Body of pancreas (tissue), 4 donors: ENCODE measurements around the gene TARM1. TPM values are rescaled to one million over a fixed set of nuclear protein-coding genes. Genes with fewer than 3 reads are reported as not detected.
"Not testable (repeated sequence)": the region's sequence is repeated elsewhere in the genome, so short reads cannot be mapped to it uniquely, and the experiment has no call there.

ENCODE experiments used
- ATAC-seq: fragments of 150-250 bp; one replicate; pipeline ENCODE4 v1.9.1; 2016
- DNase-seq, 4 donors: peaks; one replicate each; pipeline ENCODE4 v3.0.0-alpha.2; 2019
- H3K27ac ChIP-seq, 4 donors: fragments of 200-600 bp; sonication (generic); 1 replicate in 3 of 4; 2 replicates in 1 of 4; pipeline versions ENCODE4 v1.5.1 to v1.6.1; 2016 to 2019; ENCODE audit warnings: mild to moderate bottlenecking in 1 of 4, mixed read lengths in 1 of 4, moderate library complexity in 1 of 4
- H3K27me3 ChIP-seq, 2 donors: fragments of 200-600 bp; sonication (generic); one replicate each; pipeline ENCODE4 v1.6.0; 2016; ENCODE audit warnings: mild to moderate bottlenecking in 1 of 2
- H3K36me3 ChIP-seq, 2 donors: fragments of 200-600 bp; sonication (generic); replicated peaks in 1 of 2; 2 replicates each; pipeline ENCODE4 v1.5.1; 2016; ENCODE audit warnings: low read depth in 2 of 2; ENCODE audit not compliant: insufficient read depth in 1 of 2
- H3K4me1 ChIP-seq: fragments of 200-600 bp; sonication (generic); one replicate; pipeline ENCODE4 v1.6.0; 2016
- H3K4me3 ChIP-seq, 2 donors: fragments of 200-600 bp; sonication (generic); 1 replicate in 1 of 2; 2 replicates in 1 of 2; pipeline ENCODE4 v1.5.1; 2016 to 2019
- H3K9me3 ChIP-seq, 3 donors: fragments of 200-600 bp; sonication (generic); 1 replicate in 2 of 3; 2 replicates in 1 of 3; pipeline ENCODE4 v1.5.1; 2016
- POLR2A ChIP-seq, 3 donors: fragments of 450-650 bp; IDR thresholded peaks; one replicate each; pipeline ENCODE4 v1.6.1; 2016; ENCODE audit warnings: antibody characterized with exemption in 3 of 3, mild to moderate bottlenecking in 2 of 3
- WGBS, 2 donors: methylation state at CpG; one replicate each; pipeline ENCODE4 v1.1.5; 2017; 5-methylcytosine and 5-hydroxymethylcytosine counted together
- intact Hi-C: fragments of 100-400 bp; cut with DNase I; formaldehyde crosslinking; loops from one replicate; pipeline ENCODE4 v1.15.1; 2023
- total RNA-seq, 2 donors: library from RNA; depleted of rRNA; stranded (reverse); fragments of >200 nt; gene quantifications; one replicate each; pipeline ENCODE4 v1.1.0, GENCODE V29; 2016
- TF ChIP-seq, protein P1 (sequence below), 7 experiments: fragments of 450-650 bp in 4 of 7; fragments of 200-600 bp in 3 of 7; sonication (generic) in 3 of 7; IDR thresholded peaks; one replicate each; pipeline ENCODE4 v1.5.1; 2016 to 2019; ENCODE audit warnings: antibody characterized with exemption in 7 of 7

Gene TARM1
- total RNA-seq, 2 donors from 2014 or later, result not detected

DNA sequence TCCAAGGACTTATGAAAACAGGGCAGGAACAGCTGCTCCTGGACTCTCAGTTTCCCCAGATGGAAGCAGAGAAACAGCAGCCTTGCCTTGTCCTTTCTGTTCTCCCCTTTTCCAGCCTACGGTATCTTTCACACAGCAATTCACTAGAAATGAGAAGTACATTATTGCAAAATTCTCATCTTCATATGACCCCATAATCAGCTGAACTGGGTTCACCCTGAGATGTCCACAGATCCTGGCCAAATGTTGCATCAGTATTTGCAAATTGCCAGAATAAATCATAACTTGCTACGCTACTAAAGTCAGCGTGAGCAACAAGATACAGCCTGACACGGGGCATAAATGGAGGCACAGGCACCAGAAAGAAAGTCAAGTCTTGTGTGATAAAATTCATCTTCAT is 33.5 kb downstream of the TARM1 start:
- Histone ChIP-seq H3K4me3 (no peak overlapping the region), H3K27ac (no peak overlapping the region), H3K4me1 (no peaks in the 10 kb centered on the region), H3K27me3 (no peaks in the 10 kb centered on the region), H3K36me3 (no peaks in the 10 kb centered on the region), H3K9me3 (no peaks in the 10 kb centered on the region)
- intact Hi-C loops, result no loop called here
- DNase-seq, result peak in 1 of 4 donors; percentile 14
- no peak for ATAC-seq
- no peak for TF ChIP-seq POLR2A (IDR thresholded peaks at IDR 0.05)
- TF ChIP-seq, protein P1, sequence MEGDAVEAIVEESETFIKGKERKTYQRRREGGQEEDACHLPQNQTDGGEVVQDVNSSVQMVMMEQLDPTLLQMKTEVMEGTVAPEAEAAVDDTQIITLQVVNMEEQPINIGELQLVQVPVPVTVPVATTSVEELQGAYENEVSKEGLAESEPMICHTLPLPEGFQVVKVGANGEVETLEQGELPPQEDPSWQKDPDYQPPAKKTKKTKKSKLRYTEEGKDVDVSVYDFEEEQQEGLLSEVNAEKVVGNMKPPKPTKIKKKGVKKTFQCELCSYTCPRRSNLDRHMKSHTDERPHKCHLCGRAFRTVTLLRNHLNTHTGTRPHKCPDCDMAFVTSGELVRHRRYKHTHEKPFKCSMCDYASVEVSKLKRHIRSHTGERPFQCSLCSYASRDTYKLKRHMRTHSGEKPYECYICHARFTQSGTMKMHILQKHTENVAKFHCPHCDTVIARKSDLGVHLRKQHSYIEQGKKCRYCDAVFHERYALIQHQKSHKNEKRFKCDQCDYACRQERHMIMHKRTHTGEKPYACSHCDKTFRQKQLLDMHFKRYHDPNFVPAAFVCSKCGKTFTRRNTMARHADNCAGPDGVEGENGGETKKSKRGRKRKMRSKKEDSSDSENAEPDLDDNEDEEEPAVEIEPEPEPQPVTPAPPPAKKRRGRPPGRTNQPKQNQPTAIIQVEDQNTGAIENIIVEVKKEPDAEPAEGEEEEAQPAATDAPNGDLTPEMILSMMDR (IDR thresholded peaks at IDR 0.05), result no peak
- WGBS, 2 donors, result 53 to 54% methylated on average over 4 of the region's 4 CpGs

DNA sequence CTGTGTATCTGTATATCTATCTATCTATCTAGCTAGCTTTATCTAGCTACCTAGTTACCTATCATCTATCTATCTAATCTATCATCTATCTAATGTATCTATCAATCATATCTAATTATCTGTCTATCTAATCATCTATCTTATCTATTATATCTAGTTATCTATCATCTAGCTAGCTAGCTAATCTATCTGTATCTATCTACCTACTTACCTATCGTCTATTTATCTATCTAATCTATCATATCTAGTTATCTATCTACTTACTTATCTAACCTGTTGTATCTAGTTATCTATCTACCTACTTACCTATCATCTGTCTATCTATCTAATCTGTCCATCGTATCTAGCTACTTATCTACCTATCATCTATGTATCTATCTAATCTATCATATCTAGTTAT is 35.4 kb downstream of the TARM1 start:
- WGBS, 2 donors, result 35 to 40% methylated on average over 2 of the region's 2 CpGs
- ATAC-seq (no peak), DNase-seq (no peak)
- intact Hi-C loops, result no loop called here
- Histone ChIP-seq H3K36me3 (no peaks in the 10 kb centered on the region), H3K4me1 (no peaks in the 10 kb centered on the region), H3K9me3 (no peaks in the 10 kb centered on the region), H3K27ac (no peak overlapping the region), H3K4me3 (no peak overlapping the region), H3K27me3 (no peaks in the 10 kb centered on the region)
- TF ChIP-seq, protein P1 (IDR thresholded peaks at IDR 0.05), result no peak
- TF ChIP-seq POLR2A (IDR thresholded peaks at IDR 0.05), result no peak

DNA sequence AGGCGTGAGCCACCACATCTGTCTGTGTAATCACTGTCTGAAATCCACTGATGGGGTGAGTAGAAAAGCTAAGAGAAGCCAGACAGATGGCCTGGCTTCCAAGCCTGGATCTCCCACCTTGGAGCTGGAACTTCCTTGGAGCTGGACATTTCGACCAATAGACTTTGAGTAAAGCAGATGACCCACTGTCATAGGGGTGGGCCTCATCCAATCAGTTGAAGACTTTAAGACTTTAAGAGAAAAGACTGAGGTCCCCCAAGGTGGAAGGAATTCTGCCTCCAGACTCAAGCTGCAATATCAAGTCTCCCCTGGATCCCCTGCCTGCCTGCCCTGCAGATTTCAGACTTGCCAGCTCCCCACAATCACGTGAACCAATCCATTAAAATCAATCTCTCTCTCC is 38.2 kb downstream of the TARM1 start:
- H3K27me3 ChIP-seq, result no peaks in the 10 kb centered on the region
- DNase-seq (no peak), ATAC-seq (no peak)
- no peak overlapping the region for H3K27ac ChIP-seq
- H3K36me3 ChIP-seq, result no peaks in the 10 kb centered on the region
- H3K9me3 ChIP-seq, result no peaks in the 10 kb centered on the region
- intact Hi-C loops, result no loop called here
- no peak overlapping the region for H3K4me3 ChIP-seq
- no peaks in the 10 kb centered on the region for H3K4me1 ChIP-seq
- TF ChIP-seq, protein P1 (IDR thresholded peaks at IDR 0.05), result no peak
- TF ChIP-seq POLR2A (IDR thresholded peaks at IDR 0.05), result no peak
- WGBS, 2 donors, result 52 to 67% methylated on average over 3 of the region's 3 CpGs

DNA sequence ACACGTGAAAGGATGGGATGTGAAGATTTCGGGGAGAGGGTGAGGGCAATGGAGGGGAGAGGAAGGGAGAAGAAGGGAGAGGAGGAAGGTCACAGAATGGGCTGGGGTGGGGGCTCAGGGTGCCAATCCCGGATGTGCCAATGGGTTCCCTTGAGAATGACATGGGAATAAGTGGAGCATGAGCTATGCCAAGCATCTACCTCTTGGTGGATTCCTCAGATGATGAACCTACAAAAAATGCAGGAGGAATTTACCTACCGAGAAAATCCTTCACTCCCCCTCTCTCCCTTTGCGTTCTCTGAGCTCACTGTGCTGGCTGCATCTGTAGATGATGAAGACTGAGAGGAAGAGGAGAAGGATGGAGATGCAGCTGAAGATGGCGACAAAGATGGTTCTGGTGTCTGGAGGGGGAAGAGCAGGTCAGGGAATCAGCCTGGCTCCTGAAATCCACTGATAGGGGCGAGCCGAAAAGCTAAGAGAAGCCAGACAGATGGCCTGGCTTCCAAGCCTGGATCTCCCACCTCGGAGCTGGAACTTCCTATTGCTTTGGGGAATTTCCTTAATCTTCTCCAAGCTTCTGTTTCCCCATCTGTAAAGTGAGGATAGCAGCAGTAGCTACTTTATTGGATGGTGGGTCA is 39.1 kb downstream of the TARM1 start:
- no peak for TF ChIP-seq POLR2A (IDR thresholded peaks at IDR 0.05)
- TF ChIP-seq, protein P1 (IDR thresholded peaks at IDR 0.05), result no peak
- Histone ChIP-seq H3K27ac (no peak overlapping the region), H3K36me3 (no peaks in the 10 kb centered on the region), H3K4me1 (no peaks in the 10 kb centered on the region), H3K4me3 (no peak overlapping the region), H3K9me3 (no peaks in the 10 kb centered on the region), H3K27me3 (no peaks in the 10 kb centered on the region)
- ATAC-seq (no peak), DNase-seq (no peak)
- 38 to 41% methylated on average over 9 of the region's 9 CpGs for WGBS, 2 donors
- intact Hi-C loops, result no loop called here

DNA sequence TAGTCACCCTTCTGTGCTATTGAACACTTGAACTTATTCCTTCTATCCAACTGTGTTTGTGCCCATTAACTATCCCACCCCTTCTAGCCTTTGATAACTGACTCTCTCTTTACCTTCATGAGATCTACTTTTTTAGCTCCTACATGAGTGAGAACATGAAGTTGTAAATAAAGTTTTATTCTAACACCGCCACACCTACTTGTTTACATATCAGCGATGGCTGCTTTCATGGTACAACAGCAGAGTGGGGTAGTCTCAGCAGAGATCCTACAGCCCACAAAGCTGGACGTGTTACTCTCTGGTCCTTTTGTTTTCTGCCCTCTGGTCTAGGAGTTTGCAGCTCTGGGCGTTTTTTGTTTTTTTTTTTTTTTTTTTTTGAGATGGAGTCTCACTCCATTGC is 41.2 kb downstream of the TARM1 start:
- WGBS, 2 donors, result 65 to 71% methylated on average over 4 of the region's 4 CpGs
- H3K36me3 ChIP-seq, result no peaks in the 10 kb centered on the region
- intact Hi-C loops, result no loop called here
- H3K27me3 ChIP-seq, result no peaks in the 10 kb centered on the region
- H3K27ac ChIP-seq, result no peak overlapping the region
- H3K4me3 ChIP-seq, result no peak overlapping the region
- TF ChIP-seq POLR2A (IDR thresholded peaks at IDR 0.05), result no peak
- TF ChIP-seq, protein P1 (IDR thresholded peaks at IDR 0.05), result no peak
- no peak for ATAC-seq
- no peaks in the 10 kb centered on the region for H3K9me3 ChIP-seq
- no peaks in the 10 kb centered on the region for H3K4me1 ChIP-seq
- DNase-seq, result no peak

DNA sequence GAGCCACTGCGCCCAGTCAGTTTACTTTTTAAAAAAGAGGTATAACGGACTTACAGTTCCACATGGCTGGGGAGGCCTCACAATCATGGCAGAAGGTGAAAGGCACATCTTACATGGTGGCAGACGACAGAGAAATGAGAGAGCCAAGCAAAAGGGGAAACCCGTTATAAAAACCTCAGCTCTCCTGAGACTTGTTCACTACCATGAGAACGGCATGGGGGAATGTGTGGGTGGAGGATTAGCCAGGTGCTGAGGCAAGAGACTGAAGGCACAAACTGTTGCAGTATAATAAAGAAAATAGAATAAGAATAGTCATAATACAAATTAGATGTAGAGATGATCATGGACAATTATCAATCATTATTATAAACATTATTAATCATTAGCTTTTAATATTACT is 44.6 kb downstream of the TARM1 start:
- H3K4me1 ChIP-seq, H3K27me3 ChIP-seq, H3K4me3 ChIP-seq, ATAC-seq, DNase-seq, intact Hi-C loops, H3K36me3 ChIP-seq, H3K9me3 ChIP-seq, H3K27ac ChIP-seq: not testable (repeated sequence)
- WGBS, 2 donors, result 51 to 68% methylated on average over 5 of the region's 5 CpGs
